Measurements from ENCODE around the gene HSD17B8.

HSD17B8 gene

DNA sequence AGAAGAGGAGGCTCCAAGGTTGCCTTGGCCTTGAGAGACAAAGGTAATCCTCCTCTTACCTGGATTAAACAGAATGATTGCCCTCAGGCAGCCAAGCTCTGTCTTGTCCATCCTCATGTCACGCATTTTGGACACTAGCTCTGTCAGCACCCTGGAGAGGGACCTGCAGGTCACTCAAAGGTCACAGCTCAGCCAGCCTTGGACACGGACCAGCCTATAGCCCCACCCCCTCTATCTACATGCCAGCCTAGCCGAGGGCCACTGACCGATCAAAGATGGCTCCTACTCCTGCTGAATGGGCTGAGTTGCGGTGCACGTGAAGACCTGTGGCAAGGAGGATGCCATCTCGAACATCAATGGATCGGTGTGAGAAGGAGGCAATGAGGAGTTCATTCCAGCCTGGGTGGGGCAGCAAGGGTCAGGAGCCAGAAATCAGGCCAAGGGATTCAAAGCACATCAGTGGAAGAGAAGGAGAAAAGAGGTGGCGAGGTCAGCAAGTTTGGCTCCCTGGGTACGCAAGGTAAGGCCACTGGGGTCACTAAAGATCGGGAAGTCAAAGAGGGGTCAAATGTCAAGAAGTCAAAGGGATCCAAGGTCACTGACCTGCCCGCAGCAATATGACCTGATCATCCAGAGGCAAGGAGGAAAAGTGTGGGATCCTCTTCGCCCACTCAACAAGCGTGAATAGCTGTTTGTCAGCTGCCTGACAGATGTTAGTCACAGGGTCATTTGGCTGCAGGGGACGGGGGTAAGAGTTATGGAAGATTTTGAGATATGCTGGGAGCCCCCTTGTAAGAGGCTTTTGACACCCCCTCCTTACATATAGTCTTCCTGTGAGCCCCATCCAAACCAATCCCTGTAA is 8.9 kb upstream of the HSD17B8 start:
- no peak overlapping the region for H3K4me2 ChIP-seq (ENCODE audit: low read length, poor library complexity, severe bottlenecking)
- H4K8ac ChIP-seq (ENCODE audit: low read length): no peak overlapping the region
- no peak overlapping the region for H3K4me3 ChIP-seq (ENCODE audit: insufficient read depth in 1 of 2, low read depth in 1 of 2, low read length in 2 of 2)
- H3K36me3 ChIP-seq (ENCODE audit: control insufficient read depth in 1 of 2, insufficient read depth in 2 of 2, low read depth in 1 of 2, low read length in 2 of 2): peaks cover 38% of the 10 kb centered on the region in 2 experiments
- H3K4me1 ChIP-seq (ENCODE audit: control insufficient read depth, insufficient read depth, low read depth, low read length): peaks cover 33% of the 10 kb centered on the region
- no peak overlapping the region for H2AK5ac ChIP-seq (ENCODE audit: low read length, severe bottlenecking)
- H2AFZ ChIP-seq (ENCODE audit: low read depth, low read length): no peak overlapping the region
- no peak overlapping the region for H3K14ac ChIP-seq (ENCODE audit: low read length in 2 of 2)
- H3K23ac ChIP-seq (ENCODE audit: low read length in 2 of 2): no peak overlapping the region
- no peak overlapping the region for H2BK5ac ChIP-seq (ENCODE audit: low read depth, low read length, poor library complexity, severe bottlenecking)
- H3K18ac ChIP-seq (ENCODE audit: low read depth in 1 of 2, low read length in 2 of 2): no peak overlapping the region
- no peak overlapping the region for H4K91ac ChIP-seq (ENCODE audit: low read length)
- H2BK120ac ChIP-seq (ENCODE audit: low read depth, low read length): no peak overlapping the region
- peaks cover 17 to 25% of the 10 kb centered on the region in 2 experiments for H3K27me3 ChIP-seq (ENCODE audit: control insufficient read depth in 1 of 2, insufficient read depth in 1 of 2, low read length in 2 of 2)
- H3K27ac ChIP-seq (ENCODE audit: low read length, poor library complexity, severe bottlenecking): no peak overlapping the region
- DNase-seq: no peak
- H3K9ac ChIP-seq (ENCODE audit: low read length): no peak overlapping the region
- 91% methylated on average over 14 of the region's 15 CpGs for WGBS
- peaks cover 27% of the 10 kb centered on the region for H3K79me1 ChIP-seq (replicated peaks; ENCODE audit: low read length, poor library complexity, severe bottlenecking)
- H3K4ac ChIP-seq (ENCODE audit: low read depth in 1 of 2, low read length in 2 of 2): no peak overlapping the region
- no peak overlapping the region for H2BK12ac ChIP-seq (ENCODE audit: low read length in 2 of 2)
- H2BK15ac ChIP-seq (ENCODE audit: low read depth, poor library complexity, severe bottlenecking): no peak overlapping the region
- H3K9me3 ChIP-seq (ENCODE audit: control insufficient read depth, low read length): no peaks in the 10 kb centered on the region

DNA sequence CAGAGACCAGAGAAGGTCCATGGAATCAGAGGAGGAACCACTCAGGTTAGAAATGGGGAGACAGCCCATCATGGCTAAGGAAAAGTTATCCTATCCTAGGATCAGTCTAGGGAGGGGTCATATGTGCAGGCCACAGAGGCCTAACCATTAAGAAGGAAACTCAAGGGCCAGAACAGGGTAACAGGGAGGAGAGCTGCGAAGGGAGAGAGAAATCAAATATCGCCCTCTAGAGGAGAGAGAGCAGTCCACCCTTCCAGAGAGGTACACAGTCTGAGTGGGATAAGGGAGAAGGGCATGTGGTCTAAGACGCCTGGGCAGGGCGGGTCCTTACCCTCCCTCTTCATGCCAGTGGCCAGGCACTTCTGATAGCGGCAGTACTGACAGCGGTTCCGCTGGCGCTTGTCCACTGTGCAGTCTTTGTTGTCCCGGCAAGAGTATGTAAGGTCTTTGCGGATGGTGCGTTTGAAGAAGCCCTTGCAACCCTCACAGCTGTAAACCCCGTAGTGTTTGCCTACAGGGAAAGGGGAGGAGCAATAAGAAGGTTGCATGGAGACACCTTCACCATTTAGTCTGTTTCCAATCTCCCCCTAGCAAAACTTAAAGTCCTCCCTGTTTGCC is 6.9 kb upstream of the HSD17B8 start:
- no peak overlapping the region for H2BK12ac ChIP-seq (ENCODE audit: low read length in 2 of 2)
- 60% methylated on average over 12 of the region's 12 CpGs for WGBS
- peak overlapping the region; percentile 49 for H3K9ac ChIP-seq (ENCODE audit: low read length)
- H2AFZ ChIP-seq (ENCODE audit: low read depth, low read length): no peak overlapping the region
- H3K79me1 ChIP-seq (replicated peaks; ENCODE audit: low read length, poor library complexity, severe bottlenecking): peaks cover 25% of the 10 kb centered on the region
- H3K4me1 ChIP-seq (ENCODE audit: control insufficient read depth, insufficient read depth, low read depth, low read length): peaks cover 33% of the 10 kb centered on the region
- H3K14ac ChIP-seq (ENCODE audit: low read length in 2 of 2): no peak overlapping the region
- H3K18ac ChIP-seq (ENCODE audit: low read depth in 1 of 2, low read length in 2 of 2): no peak overlapping the region
- H3K36me3 ChIP-seq (ENCODE audit: control insufficient read depth in 1 of 2, insufficient read depth in 2 of 2, low read depth in 1 of 2, low read length in 2 of 2): peaks cover 48 to 49% of the 10 kb centered on the region in 2 experiments
- peaks cover 0 to 5% of the 10 kb centered on the region in 2 experiments for H3K27me3 ChIP-seq (ENCODE audit: control insufficient read depth in 1 of 2, insufficient read depth in 1 of 2, low read length in 2 of 2)
- H2AK5ac ChIP-seq (ENCODE audit: low read length, severe bottlenecking): no peak overlapping the region
- no peak overlapping the region for H3K27ac ChIP-seq (ENCODE audit: low read length, poor library complexity, severe bottlenecking)
- H3K23ac ChIP-seq (ENCODE audit: low read length in 2 of 2): no peak overlapping the region
- H3K4ac ChIP-seq (ENCODE audit: low read depth in 1 of 2, low read length in 2 of 2): no peak overlapping the region
- no peak overlapping the region for H3K4me3 ChIP-seq (ENCODE audit: insufficient read depth in 1 of 2, low read depth in 1 of 2, low read length in 2 of 2)
- no peak overlapping the region for H2BK15ac ChIP-seq (ENCODE audit: low read depth, poor library complexity, severe bottlenecking)
- no peak overlapping the region for H3K4me2 ChIP-seq (ENCODE audit: low read length, poor library complexity, severe bottlenecking)
- no peak overlapping the region for H4K8ac ChIP-seq (ENCODE audit: low read length)
- DNase-seq: peak; percentile 80
- H3K9me3 ChIP-seq (ENCODE audit: control insufficient read depth, low read length): no peaks in the 10 kb centered on the region
- H4K91ac ChIP-seq (ENCODE audit: low read length): no peak overlapping the region
- H2BK5ac ChIP-seq (ENCODE audit: low read depth, low read length, poor library complexity, severe bottlenecking): no peak overlapping the region
- no peak overlapping the region for H2BK120ac ChIP-seq (ENCODE audit: low read depth, low read length)

DNA sequence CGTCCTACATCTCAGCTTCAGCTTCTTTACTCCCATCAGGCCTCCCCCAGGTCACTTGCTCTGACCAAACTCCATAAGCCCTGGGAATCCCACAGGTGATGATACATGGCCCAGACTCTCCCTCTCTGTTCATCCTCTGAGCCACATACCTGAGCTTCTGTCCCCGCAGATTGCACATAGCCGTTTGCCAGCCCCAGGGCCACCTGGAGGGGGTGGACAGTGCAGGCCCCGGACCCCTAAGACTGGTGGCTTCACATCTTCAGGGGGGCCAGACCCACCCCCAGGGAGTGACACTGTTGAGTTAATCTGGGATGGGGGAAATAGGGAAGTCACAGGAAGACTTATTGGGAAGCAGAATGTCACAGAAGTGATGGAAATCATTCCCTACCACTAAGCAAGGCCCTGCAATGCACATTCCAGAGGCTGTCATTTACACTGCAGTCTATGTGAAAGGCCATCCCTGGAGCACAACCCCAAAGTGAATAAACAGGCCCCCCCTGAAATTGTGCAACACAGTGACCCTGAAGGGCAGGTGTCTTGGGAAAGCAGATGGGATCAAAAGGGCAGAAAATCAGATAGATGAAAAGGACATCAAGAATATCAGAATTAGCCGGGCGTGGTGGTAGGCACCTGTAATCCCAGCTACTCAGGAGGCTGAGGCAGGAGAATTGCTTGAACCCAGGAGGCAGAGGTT is 6.1 kb upstream of the HSD17B8 start:
- peak overlapping the region in 1 of 2 experiments; percentile 12 for H2BK12ac ChIP-seq (ENCODE audit: low read length in 2 of 2)

More for the DNA sequence above, 6.1 kb upstream of the HSD17B8 start:
- DNase-seq: no peak
- no peak overlapping the region for H3K27ac ChIP-seq (ENCODE audit: low read length, poor library complexity, severe bottlenecking)
- no peak overlapping the region for H3K23ac ChIP-seq (ENCODE audit: low read length in 2 of 2)
- H3K9me3 ChIP-seq (ENCODE audit: control insufficient read depth, low read length): no peaks in the 10 kb centered on the region
- peaks cover 25% of the 10 kb centered on the region for H3K79me1 ChIP-seq (replicated peaks; ENCODE audit: low read length, poor library complexity, severe bottlenecking)
- H3K4me1 ChIP-seq (ENCODE audit: control insufficient read depth, insufficient read depth, low read depth, low read length): peaks cover 28% of the 10 kb centered on the region
- no peak overlapping the region for H3K14ac ChIP-seq (ENCODE audit: low read length in 2 of 2)
- H3K18ac ChIP-seq (ENCODE audit: low read depth in 1 of 2, low read length in 2 of 2): no peak overlapping the region
- H4K91ac ChIP-seq (ENCODE audit: low read length): no peak overlapping the region
- H3K4ac ChIP-seq (ENCODE audit: low read depth in 1 of 2, low read length in 2 of 2): no peak overlapping the region
- no peaks in the 10 kb centered on the region for H3K27me3 ChIP-seq (ENCODE audit: control insufficient read depth in 1 of 2, insufficient read depth in 1 of 2, low read length in 2 of 2)
- peak overlapping the region; percentile 24 for H3K4me2 ChIP-seq (ENCODE audit: low read length, poor library complexity, severe bottlenecking)
- no peak overlapping the region for H2AFZ ChIP-seq (ENCODE audit: low read depth, low read length)
- H2BK15ac ChIP-seq (ENCODE audit: low read depth, poor library complexity, severe bottlenecking): no peak overlapping the region
- H2BK120ac ChIP-seq (ENCODE audit: low read depth, low read length): no peak overlapping the region
- H2BK5ac ChIP-seq (ENCODE audit: low read depth, low read length, poor library complexity, severe bottlenecking): no peak overlapping the region
- 90% methylated on average over 4 of the region's 6 CpGs for WGBS
- H3K4me3 ChIP-seq (ENCODE audit: insufficient read depth in 1 of 2, low read depth in 1 of 2, low read length in 2 of 2): peak overlapping the region in 1 of 2 experiments; percentile 51
- peaks cover 55% of the 10 kb centered on the region in 2 experiments for H3K36me3 ChIP-seq (ENCODE audit: control insufficient read depth in 1 of 2, insufficient read depth in 2 of 2, low read depth in 1 of 2, low read length in 2 of 2)
- peak overlapping the region; percentile 21 for H3K9ac ChIP-seq (ENCODE audit: low read length)
- H2AK5ac ChIP-seq (ENCODE audit: low read length, severe bottlenecking): no peak overlapping the region
- no peak overlapping the region for H4K8ac ChIP-seq (ENCODE audit: low read length)

Measured in mesenchymal stem cell (in vitro differentiated cells and primary cell).